Epithelial cell of prostate (primary cell): ENCODE results near the gene RANBP17.
"Not testable (repeated sequence)": the region's sequence is repeated elsewhere in the genome, so short reads cannot be mapped to it uniquely, and the experiment has no call there.

ENCODE experiments used
- DNase-seq: peaks from one replicate; pipeline ENCODE4 v3.0.0-alpha.2; 2011; ENCODE audit warnings: low read depth, low spot score
- H3K27ac ChIP-seq: fragments of 450-650 bp; 2 replicates; pipeline ENCODE4 v1.5.1; 2017; ENCODE audit warnings: mild to moderate bottlenecking

Gene RANBP17

DNA sequence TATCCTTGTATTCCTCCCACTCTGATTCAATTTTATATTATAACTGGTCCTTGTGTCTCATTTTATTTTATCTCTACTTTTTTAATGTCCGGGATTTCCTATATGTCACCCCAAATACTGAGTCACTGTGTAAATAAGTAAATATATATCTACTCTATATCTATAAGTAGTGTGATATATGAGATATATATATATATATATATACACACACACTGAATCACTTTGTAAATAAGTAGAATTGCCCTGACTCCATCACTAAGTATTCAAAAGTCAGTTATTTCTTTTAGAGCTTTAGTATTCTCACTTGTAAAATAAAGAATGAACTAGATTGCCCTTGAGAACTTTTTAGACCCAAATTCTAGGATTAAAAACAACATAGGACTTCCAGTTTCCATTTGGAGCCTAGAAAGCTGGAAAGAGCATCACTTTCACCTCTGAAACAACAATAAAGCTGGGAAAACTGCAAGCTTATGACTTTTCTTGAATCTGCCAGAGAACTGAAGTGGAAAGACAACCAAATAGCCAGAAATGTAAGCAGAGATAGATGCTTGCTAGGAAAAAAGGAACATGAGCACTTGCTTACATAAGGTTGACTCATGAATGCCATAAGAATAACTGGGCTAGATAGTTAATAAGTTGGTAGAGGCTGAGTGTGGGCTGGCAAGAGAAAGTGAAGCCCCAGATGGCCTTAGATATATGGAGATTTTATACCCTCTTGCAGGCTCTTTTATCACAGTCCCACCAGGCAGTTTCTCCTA lies 276.1 kb downstream of the RANBP17 start:
- no peak overlapping the region for H3K27ac ChIP-seq
- no peak for DNase-seq

DNA sequence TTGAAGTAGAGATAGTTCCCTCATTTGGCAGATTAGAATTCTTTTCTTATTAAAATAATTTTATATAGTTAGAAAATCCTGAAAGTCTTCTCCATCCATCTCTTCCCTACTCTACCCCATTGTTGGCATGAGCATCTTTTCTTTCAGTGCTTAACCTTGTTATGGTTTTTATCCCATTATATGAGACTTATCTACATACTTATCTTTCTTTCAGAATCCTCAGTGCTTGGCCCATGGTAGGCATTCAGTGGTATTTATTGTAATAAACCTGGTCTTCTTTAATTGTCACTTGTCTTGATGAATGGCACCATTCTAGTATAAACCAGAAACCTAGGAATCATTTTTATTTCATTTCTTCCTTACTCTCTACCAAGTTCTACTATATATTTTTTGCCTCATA lies 277.4 kb downstream of the RANBP17 start:
- H3K27ac ChIP-seq: no peak overlapping the region
- no peak for DNase-seq

DNA sequence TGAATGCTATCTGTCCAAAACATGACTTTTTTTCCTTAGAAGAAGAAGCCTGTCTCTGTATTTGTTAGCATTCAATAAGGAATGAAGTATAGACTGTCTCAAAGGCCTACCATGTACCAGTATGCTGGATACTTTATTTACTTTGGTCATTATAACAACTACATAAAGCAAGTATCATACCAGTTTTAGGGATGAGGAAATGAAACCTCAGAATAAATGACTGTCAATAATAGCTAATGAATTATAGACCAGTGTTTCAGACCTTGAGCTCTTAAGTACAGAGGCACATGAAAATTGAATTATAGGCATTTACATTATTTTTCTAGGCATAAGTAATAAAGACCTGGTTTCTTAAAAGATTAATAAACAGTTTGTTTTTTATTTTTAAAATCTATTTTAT lies 280.8 kb downstream of the RANBP17 start:
- no peak for DNase-seq
- no peak overlapping the region for H3K27ac ChIP-seq

DNA sequence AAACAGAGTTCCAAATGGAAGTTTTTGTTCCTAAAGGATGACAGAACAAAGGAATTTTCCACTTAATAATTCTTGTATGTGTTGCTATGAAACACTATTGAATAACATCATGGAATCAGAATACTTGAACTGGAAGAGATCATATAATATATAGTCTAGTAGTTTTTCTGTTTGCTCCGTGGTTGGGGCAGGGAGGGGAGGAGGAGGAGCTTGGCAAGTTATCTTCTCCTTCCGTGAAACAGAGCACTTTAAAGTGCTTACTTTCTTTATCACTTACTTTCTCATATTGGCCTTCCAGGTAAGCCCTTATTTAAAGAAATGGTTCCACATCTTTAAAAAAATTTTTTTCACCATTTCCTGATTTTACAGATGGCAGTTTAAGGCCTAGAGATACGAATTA lies 281.4 kb downstream of the RANBP17 start:
- DNase-seq: no peak
- H3K27ac ChIP-seq: no peak overlapping the region

DNA sequence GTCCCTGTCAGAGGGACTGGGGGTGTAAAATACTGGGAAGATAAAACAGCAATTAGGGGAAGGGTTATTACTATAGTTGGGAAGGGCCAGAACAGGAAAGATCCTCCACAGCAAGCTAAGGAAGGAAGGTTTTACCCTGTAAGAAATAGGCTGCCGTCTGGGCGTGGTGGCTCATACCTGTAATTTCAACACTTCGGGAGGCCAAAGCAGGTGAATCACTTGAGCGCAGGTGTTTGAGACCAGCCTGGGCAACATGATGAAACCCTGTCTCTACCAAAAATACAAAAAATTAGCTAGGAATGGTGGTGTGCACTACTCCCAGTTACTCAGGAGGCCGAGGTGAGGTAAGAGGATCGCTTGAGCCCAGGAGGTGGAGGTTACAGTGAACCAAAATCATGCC lies 282.1 kb downstream of the RANBP17 start:
- H3K27ac ChIP-seq: no peak overlapping the region
- no peak for DNase-seq

DNA sequence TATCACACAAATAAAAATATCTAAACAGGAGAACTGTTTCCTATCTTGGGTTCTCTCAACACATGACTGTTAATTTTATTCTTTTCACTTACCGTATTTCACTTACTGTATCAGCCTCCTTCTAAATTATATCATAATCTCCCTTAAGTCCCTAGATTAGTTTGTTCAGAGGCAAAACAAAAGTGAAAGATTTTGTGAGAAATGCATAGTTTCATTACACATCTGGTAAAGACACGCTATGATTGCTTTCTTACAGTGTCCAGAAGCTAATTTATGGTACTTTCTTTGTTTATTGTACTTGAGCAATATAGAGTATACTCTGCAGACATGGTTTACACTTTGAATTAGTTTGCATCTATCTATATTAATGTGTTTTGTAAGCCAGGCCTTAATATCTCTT lies 287.5 kb downstream of the RANBP17 start:
- no peak overlapping the region for H3K27ac ChIP-seq
- DNase-seq: no peak

DNA sequence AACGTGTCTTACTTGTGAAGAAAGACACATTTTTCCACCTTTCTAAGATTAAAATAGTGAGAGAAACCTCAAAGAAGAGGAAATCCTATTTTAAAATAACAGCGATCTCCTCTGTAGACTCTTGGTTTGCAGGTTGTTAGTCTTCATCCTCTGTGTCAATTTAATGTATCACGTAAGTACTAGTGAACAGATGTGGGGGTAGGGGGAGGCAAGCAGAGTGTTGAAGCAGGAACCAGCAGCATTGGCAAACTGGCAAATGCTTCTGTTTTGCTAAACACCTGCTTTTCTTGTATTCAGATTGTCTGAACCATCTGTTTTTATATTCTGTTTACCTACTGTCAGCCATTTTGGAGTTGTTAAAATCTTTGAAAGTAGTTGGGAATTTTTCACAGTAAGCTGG lies 288.0 kb downstream of the RANBP17 start:
- no peak for DNase-seq
- H3K27ac ChIP-seq: no peak overlapping the region

DNA sequence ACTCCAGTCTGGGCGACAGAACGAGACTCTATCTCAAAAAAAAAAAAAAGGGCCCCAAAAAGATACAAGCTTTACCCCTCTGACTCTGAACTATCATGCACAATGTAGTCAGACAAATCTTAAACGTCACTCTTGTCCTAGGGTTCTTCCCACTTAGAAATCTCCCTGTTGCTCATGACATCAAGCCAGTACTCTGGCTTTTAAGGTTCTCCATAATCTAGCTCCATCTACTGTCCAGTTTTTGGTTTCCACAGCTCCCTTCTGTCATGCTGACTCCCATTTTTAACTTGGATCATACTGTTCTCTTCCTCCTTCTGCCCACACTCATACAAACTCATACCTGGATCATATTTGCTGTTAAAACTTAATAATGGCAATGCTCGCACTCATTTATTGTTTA lies 290.6 kb downstream of the RANBP17 start:
- DNase-seq: no peak
- H3K27ac ChIP-seq: no peak overlapping the region

DNA sequence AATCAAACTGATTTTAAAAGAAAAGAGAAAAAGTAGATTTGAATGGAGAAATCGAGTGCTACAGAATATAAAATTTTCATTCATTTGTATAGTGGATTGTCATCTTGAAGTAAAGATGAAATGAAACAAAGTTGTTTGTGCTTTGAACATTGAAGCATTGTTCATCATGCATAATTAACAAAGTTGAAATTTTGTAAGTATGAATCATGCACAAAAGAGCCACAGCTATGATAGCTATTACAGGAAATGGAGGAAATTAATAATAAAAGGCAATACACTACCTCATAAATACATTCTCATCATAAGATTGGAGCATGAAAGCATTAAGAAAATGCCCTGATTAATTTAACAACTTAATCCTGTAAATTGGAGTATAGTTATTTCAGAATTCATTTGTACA lies 293.8 kb downstream of the RANBP17 start:
- DNase-seq: no peak
- H3K27ac ChIP-seq: no peak overlapping the region

DNA sequence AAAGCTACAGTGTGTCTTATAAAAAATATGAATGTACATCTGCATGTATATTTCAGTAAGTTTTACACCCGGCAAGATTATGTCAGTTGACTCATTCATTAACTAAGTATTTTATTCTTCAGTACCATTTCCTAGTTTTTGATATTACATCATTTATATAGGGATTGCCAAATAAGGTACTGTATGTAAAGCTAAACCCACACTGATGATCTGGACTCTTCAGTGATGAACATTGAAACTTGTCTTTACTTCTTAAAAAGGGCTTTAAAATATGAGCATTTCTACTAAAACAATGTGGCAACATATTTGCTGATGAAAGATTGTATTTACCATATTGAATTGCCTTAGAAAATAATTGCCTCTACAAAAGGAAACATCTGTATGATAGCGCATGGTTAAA lies 295.5 kb downstream of the RANBP17 start:
- no peak for DNase-seq
- H3K27ac ChIP-seq: no peak overlapping the region

DNA sequence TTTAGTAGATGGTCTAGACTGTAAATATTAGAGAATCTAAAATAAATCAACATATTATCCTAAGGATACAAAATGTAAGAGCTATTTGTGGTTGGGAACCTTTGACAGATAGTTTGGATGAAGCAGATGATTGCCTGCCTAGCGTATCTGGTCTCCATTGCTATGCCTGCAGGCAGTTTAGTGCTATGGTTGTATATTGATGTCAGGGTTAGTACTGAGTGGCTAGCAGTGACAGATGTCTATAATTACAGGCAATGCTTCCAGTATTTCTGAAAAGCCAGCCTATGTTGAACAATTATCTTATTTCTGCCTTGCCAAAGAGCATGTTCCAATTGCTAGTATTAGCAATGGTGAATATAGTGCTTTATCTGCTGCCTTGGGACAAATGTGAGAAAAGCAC lies 296.0 kb downstream of the RANBP17 start:
- H3K27ac ChIP-seq: no peak overlapping the region
- DNase-seq: no peak

DNA sequence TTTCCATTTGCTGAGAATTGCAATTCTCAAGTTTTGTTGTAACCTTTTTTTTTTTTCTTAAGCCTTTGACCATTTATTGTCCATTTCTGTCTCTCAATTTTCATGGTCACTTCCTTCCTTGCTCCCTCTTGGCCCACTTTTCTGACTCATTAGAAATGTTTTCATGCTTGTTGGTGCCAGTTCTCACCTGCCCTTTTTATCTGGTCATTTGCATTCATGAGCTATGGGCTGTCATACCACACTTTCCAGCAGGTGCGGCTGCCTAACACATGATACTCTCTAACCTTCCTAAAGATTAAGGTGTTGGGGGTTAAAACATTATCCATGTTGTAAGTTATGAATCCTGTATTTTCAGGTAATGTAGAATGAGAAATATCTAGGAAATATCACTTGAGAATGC lies 296.8 kb downstream of the RANBP17 start:
- peak; percentile 24 for DNase-seq
- no peak overlapping the region for H3K27ac ChIP-seq

DNA sequence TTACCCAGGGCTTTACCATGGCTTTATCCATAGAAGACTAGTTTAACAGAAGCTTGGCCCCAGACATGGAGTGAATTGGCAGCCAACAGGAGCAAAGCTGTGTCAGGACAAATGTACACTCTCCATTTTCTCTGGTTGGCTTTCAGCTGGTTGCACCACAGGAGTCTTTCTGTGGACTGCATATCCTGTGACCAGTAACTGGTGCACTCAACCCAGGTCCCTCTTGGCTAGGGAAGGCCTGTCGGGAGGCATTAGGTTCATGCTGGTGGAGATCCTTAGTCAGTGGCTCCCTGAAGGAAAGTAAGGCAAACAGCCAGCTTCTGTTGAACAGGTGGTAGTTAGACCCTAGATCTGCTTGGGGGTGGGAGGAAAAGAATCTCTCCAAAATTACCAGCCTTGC lies 300.3 kb downstream of the RANBP17 start:
- DNase-seq: no peak
- H3K27ac ChIP-seq: no peak overlapping the region

DNA sequence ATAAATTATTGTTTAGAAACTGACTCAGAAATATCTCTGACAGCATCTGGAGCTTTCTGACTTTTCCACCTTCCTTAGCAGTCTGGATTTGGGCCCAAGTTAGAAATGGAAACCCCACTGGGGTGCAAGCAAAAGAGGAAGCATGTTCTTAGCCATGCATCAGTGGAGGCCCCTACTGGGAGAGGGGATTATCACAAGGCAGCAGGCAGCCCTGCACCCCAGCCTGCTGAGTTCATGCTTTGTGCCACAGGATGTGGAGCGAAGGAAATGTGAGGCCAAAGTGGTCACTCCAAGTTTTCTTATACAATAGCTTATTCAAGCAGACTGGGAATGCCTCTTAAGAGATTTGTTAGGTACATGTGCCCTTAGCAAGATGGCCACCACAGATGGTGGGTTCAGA lies 300.8 kb downstream of the RANBP17 start:
- no peak for DNase-seq
- no peak overlapping the region for H3K27ac ChIP-seq

DNA sequence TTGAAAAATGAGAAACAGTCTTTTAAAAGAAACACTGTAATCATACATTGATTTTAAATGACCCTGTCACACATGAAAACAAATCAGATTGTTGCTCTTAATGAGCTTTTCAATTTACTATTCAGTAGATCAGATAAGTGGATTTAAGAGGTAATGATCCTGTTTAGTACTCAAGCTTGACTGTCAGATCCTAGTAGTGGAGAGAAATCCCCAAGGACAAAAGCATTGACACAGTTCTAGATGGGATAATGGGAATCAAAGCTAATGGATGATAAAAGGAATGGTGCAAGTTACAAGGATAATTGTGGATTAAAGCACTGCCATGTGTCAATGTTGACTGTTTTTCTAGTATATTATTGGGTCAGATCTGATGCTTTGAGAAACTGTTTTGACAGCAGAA lies 304.9 kb downstream of the RANBP17 start:
- no peak for DNase-seq
- no peak overlapping the region for H3K27ac ChIP-seq

DNA sequence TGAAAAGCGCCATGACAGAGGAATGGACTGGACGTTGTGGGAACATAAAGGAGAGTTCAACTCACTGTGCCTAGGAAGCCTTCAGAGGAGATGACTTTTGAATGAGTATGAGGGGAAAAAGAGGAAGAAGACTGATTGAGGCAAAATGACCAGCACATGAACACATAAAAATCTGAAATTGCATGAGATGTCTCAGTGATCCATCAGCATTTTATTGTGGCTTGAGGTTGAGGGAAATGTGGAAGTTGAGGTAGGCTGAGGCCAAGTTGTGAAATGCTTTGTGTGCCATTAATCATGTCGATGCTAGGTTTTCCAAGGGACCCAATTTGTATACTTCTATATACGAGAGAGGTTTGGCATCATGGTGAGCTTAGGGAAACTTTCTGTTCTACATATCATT lies 306.4 kb downstream of the RANBP17 start:
- no peak for DNase-seq
- no peak overlapping the region for H3K27ac ChIP-seq

DNA sequence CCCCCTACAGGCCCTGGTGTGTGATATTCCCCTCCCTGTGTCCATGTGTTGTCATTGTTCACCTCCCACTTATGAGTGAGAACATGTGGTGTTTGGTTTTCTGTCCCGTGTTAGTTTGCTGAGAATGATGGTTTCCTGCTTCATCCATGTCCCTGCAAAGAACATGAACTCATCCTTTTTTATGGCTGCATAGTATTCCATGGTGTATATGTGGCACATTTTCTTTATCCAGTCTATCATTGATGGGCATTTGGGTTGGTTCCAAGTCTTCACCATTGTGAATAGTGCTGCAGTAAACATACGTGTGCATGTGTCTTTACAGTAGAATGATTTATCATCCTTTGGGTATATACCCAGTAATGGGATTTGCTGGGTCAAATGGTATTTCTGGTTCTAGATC lies 313.1 kb downstream of the RANBP17 start:
- DNase-seq, H3K27ac ChIP-seq: not testable (repeated sequence)

DNA sequence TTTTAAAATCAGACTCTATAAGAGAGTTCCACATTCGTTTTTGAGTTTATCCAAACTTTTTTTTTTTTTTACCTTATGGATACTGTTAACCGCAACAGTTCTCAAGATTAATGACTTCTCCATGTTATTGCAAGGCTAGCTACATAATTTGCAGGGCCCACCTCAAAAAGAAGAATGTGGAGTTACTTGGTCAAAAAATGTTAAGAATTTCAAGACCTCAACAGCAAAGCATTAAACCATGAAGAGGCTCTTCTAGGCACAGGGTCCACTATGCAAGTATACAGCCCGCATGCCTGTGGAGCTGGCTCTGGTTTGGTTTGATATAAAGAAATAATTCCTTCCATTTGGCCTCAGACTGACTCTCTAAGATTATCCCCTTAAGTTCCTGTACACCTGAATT lies 313.9 kb downstream of the RANBP17 start:
- DNase-seq: no peak
- no peak overlapping the region for H3K27ac ChIP-seq

DNA sequence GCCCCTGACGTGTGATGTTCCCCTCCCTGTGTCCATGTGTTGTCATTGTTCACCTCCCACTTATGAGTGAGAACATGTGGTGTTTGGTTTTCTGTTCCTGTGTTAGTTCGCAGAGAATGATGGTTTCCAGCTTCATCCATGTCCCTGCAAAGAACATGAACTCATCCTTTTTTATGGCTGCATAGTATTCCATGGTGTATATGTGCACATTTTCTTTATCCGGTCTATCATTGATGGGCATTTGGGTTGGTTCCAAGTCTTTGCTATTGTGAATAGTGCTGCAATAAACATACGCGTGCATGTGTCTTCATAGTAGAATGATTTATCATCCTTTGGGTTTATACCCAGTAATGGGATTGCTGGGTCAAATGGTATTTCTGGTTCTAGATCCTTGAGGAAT lies 316.4 kb downstream of the RANBP17 start:
- not testable (repeated sequence) for H3K27ac ChIP-seq, DNase-seq

DNA sequence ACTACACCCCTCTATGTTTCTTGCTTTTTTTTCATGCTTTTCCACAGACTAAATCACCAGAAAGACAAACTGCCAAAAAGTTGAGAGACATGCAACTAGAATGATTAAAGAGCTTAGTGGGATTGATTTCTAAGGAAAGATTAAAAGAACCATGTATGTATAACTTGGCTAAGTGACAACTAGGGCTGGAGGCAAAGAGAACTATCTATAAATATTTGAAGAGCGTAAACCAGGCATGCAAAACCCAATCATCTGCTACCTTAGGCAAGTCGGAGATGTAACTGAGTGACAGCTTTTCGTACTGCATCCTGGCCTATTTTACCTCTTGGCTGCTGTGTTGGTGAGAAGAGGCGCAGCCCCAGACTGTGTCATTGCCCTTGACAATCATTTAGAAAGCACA lies 326.2 kb downstream of the RANBP17 start:
- H3K27ac ChIP-seq: no peak overlapping the region
- DNase-seq: no peak

DNA sequence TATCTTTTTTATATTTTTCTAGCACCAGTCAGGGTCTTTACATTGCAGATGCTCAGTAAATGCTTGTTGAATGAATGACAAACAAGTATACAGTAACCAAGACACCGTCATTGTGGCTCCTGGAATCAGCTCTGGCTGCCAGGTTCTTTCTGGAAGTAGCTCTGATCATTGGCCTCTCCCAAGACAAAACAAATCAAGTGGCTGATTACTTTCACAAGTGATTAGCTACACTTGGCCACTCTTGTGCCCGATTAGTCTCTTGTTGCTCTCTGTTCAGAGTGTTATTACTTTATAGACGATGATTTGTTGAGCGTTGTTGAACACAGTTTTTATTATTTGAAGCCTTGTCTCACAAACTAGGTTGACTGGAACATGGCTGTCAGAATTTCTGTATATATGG lies 327.6 kb downstream of the RANBP17 start:
- DNase-seq: no peak
- no peak overlapping the region for H3K27ac ChIP-seq

DNA sequence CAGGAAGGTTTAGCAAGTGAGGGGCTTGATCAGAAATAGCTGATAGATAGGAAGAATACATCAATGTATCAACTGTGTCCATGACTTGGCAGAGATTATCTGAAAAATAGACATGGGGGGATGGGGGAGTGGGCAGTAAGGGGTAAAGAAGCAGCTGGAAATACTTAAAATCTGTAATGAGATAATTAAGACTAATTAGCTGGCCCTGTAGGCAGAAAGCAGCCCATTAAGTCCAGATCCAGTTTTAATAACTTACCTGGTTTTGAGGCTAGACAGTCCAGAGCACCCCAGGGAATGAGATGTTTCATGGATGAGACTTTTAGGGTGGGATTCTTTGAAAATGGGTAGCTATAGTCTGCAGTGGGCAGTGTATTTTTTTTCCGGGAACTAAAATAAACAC lies 330.3 kb downstream of the RANBP17 start:
- H3K27ac ChIP-seq: no peak overlapping the region
- DNase-seq: no peak

DNA sequence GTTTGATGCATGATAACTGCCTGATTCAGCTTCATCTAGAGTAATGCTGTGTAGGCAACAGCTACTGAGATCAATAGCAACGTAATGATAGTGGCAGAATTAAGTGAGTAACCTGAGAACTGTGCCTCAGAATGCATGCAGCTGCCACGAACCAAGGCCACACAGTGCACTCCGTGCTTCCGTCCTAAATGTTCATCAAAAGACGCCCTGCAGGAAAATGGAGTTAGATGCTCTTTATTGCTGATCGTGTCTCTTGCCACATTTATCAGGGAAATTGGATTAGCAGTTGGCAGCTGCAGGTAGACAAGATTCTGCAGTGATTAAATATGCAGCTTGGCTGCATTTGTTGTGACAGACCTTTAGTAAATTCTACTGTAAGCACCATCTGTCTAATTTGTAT lies 339.5 kb downstream of the RANBP17 start:
- no peak overlapping the region for H3K27ac ChIP-seq
- DNase-seq: no peak
